ENCODE data around the gene KRTAP10-12. TPM values are rescaled to one million over a fixed set of nuclear protein-coding genes. Genes with fewer than 3 reads are reported as not detected.

KRTAP10-12 gene
- total RNA-seq, 2 experiments from 2014 or later: not detected

DNA sequence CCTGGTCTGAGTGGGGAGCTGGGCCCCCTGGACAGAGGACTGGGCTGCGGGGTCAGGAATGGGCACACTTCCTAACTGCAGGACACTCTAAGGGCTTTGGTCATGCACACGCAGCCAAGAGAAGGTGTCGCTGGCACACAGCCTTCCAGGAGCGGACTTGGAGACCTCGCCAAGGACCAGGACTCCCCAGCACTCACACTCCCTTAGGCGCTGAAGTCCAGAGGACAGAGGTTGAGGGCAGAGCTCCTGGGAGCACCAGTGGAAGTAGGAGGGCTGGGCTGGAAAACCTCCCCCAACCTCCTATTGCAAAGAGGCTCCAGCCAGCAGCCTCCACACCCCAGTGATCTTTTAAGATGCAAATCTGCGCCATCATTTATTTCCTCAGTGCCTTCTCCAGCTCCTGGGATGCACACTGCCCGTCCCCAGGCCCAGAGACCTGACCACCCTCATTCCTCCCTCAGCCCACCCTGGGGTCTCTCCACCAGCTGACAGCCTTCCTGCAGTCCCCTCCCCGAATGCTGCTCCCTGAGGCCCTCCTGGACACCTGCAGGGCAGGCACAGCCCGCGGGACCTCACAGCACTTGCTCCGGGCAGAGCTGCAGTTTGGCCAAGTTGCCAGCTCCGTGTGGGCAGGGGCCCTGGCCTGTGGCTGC is 11.4 kb downstream of the KRTAP10-12 start:
- no peaks in the 10 kb centered on the region for H3K36me3 Mint-ChIP-seq (ENCODE audit: low read depth)
- H3K4me1 ChIP-seq (ENCODE audit: insufficient read depth, low read length): peaks cover 54% of the 10 kb centered on the region
- CTCF ChIA-PET: no interaction called here
- DNase-seq: peak in 1 of 14 experiments; percentile 32
- H3K9me3 ChIP-seq (ENCODE audit: control insufficient read depth in 1 of 2, insufficient read depth in 1 of 2, low read length in 2 of 2): peaks cover 7 to 66% of the 10 kb centered on the region in 2 experiments
- peaks cover 91% of the 10 kb centered on the region for H3K27me3 Mint-ChIP-seq
- POLR2A ChIA-PET: interaction anchor here (1.0 kb wide), 1 partner anchor 51 kb away, joined by 4 read pairs; the partner anchor contains the start of gene KRTAP12-3
- TF ChIP-seq, protein P1, sequence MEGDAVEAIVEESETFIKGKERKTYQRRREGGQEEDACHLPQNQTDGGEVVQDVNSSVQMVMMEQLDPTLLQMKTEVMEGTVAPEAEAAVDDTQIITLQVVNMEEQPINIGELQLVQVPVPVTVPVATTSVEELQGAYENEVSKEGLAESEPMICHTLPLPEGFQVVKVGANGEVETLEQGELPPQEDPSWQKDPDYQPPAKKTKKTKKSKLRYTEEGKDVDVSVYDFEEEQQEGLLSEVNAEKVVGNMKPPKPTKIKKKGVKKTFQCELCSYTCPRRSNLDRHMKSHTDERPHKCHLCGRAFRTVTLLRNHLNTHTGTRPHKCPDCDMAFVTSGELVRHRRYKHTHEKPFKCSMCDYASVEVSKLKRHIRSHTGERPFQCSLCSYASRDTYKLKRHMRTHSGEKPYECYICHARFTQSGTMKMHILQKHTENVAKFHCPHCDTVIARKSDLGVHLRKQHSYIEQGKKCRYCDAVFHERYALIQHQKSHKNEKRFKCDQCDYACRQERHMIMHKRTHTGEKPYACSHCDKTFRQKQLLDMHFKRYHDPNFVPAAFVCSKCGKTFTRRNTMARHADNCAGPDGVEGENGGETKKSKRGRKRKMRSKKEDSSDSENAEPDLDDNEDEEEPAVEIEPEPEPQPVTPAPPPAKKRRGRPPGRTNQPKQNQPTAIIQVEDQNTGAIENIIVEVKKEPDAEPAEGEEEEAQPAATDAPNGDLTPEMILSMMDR (IDR thresholded peaks at IDR 0.05): no peak
- intact Hi-C loops (cut with DNase I, micrococcal nuclease): no loop called here
- no peak overlapping the region for H3K4me3 Mint-ChIP-seq
- H3K9me3 Mint-ChIP-seq: no peaks in the 10 kb centered on the region
- H3K27ac ChIP-seq (ENCODE audit: low read depth in 1 of 2, low read length in 2 of 2): no peak overlapping the region
- H3K36me3 ChIP-seq (ENCODE audit: insufficient read depth, low read length): no peaks in the 10 kb centered on the region
- no peak overlapping the region for H3K27ac Mint-ChIP-seq
- no peak overlapping the region for H3K4me3 ChIP-seq (ENCODE audit: low read length)
- ATAC-seq (ENCODE audit: poor library complexity): no peak
- H3K4me1 Mint-ChIP-seq (ENCODE audit: low read depth): peaks cover 26% of the 10 kb centered on the region
- H3K27me3 ChIP-seq (ENCODE audit: control insufficient read depth in 1 of 2, insufficient read depth in 2 of 2, low read length in 2 of 2): peaks cover 85 to 87% of the 10 kb centered on the region in 2 experiments

DNA sequence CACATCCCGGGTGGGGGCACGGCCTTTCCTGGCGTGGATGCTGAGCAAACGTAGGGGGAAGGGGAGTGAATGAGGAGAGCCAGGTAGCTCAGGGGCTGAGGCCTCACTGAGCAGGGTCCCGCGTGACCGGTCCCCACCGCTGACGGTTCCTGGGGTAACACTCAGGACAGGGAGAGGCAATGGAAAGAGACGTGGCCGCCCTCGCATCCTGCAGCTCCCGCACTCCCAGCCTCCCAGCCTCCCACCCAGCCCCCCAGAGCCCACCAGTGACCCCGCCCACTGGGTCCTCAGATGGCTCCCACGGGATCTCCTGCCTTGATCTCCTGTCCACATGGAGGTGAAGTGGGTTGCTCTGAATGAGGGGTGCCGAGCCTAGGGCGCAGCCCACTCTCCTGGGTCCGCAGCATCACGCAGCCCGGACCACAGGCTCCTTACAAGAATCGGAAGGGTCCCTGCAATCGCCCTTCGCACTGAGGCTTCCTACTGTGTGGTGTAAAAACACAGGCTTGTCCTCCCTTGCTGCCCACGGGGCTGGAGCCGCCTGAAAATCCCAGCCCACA is 12.0 kb downstream of the KRTAP10-12 start:
- no peak overlapping the region for H3K27ac ChIP-seq (ENCODE audit: low read depth in 1 of 2, low read length in 2 of 2)
- H3K9me3 ChIP-seq (ENCODE audit: control insufficient read depth in 1 of 2, insufficient read depth in 1 of 2, low read length in 2 of 2): peaks cover 7 to 60% of the 10 kb centered on the region in 2 experiments
- Mint-ChIP-seq H3K4me3 (peak overlapping the region; percentile 62), H3K4me1 (ENCODE audit: low read depth) (peaks cover 26% of the 10 kb centered on the region), H3K9me3 (no peaks in the 10 kb centered on the region), H3K36me3 (ENCODE audit: low read depth) (no peaks in the 10 kb centered on the region), H3K27me3 (peaks cover 93% of the 10 kb centered on the region), H3K27ac (no peak overlapping the region)
- DNase-seq (peak in 1 of 14 experiments; percentile 30), ATAC-seq (ENCODE audit: poor library complexity) (no peak)
- peaks cover 54% of the 10 kb centered on the region for H3K4me1 ChIP-seq (ENCODE audit: insufficient read depth, low read length)
- CTCF ChIA-PET: no interaction called here
- intact Hi-C loops (cut with DNase I, micrococcal nuclease): no loop called here
- TF ChIP-seq, protein P1 (IDR thresholded peaks at IDR 0.05): no peak
- H3K36me3 ChIP-seq (ENCODE audit: insufficient read depth, low read length): no peaks in the 10 kb centered on the region
- H3K27me3 ChIP-seq (ENCODE audit: control insufficient read depth in 1 of 2, insufficient read depth in 2 of 2, low read length in 2 of 2): peaks cover 85 to 88% of the 10 kb centered on the region in 2 experiments
- POLR2A ChIA-PET: interaction anchor here (1.0 kb wide), 1 partner anchor 52 kb away, joined by 4 read pairs; the partner anchor contains the start of gene KRTAP12-3
- H3K4me3 ChIP-seq (ENCODE audit: low read length): peak overlapping the region; percentile 5

DNA sequence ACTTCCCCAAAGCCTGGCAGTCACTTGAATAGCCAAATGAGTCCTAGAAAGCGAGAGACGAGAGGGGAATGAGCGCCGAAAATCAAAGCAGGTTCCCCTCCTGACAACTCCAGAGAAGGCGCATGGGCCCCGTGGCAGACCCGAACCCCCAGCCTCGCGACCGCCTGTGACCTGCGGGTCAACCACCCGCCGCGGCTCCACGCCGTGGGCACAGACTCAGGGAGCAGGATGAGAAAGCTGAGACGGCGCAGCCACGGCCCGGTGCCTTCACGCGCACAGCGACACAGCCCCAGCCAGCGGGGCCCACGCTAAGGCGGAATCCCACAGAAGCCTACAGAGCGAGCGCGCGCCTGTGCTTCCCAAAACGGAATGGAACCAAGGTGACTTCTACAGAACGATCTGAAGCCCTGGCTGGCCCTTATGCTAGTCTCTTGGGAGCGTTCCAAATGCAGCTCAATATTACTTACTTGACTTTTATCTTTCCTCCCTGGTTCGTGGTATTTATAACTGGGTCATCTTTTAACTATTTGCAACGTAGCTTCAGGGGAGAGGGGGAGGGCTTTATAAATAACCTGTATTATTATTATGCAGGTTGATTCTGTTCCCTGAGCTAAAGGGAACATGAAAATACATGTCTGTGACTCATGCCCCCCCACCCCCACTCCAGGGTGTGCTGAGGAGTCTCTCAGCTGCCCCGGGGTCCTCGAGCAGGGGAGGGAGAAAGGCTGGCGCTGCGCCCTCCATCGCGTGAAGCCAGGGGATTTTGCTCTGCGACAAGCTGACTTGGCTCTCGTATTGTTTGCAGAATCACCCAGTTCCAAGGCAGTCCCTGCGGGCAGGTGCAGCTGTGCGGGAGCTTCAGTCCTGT is 12.7 kb downstream of the KRTAP10-12 start:
- DNase-seq: peak in 5 of 14 experiments; percentile 32 to 47 (median 36)
- TF ChIP-seq, protein P1 (IDR thresholded peaks at IDR 0.05): no peak
- Mint-ChIP-seq H3K27me3 (peaks cover 93% of the 10 kb centered on the region), H3K9me3 (no peaks in the 10 kb centered on the region), H3K36me3 (ENCODE audit: low read depth) (no peaks in the 10 kb centered on the region), H3K27ac (no peak overlapping the region), H3K4me3 (peak overlapping the region; percentile 62), H3K4me1 (ENCODE audit: low read depth) (peaks cover 30% of the 10 kb centered on the region)
- intact Hi-C loops (cut with DNase I, micrococcal nuclease): no loop called here
- ATAC-seq (ENCODE audit: poor library complexity): peak; percentile 59
- Histone ChIP-seq H3K27ac (ENCODE audit: low read depth in 1 of 2, low read length in 2 of 2) (no peak overlapping the region), H3K36me3 (ENCODE audit: insufficient read depth, low read length) (no peaks in the 10 kb centered on the region), H3K27me3 (ENCODE audit: control insufficient read depth in 1 of 2, insufficient read depth in 2 of 2, low read length in 2 of 2) (peaks cover 78 to 83% of the 10 kb centered on the region in 2 experiments), H3K4me3 (ENCODE audit: low read length) (peak overlapping the region; percentile 5), H3K4me1 (ENCODE audit: insufficient read depth, low read length) (peaks cover 54% of the 10 kb centered on the region), H3K9me3 (ENCODE audit: control insufficient read depth in 1 of 2, insufficient read depth in 1 of 2, low read length in 2 of 2) (peaks cover 7 to 53% of the 10 kb centered on the region in 2 experiments)
- POLR2A ChIA-PET: interaction anchor here (0.6 to 3.2 kb wide), 6 partner anchors 10 to 411 kb away, joined by 3 to 18 read pairs (median 4); partner anchors contain the start of gene KRTAP12-3
- CTCF ChIA-PET: no interaction called here

Measured in CD4-positive, alpha-beta T cell (primary cell).